HG03558 (cell line): Measurements from ENCODE around the gene SNRPD3.
"Not testable (repeated sequence)": the region's sequence is repeated elsewhere in the genome, so short reads cannot be mapped to it uniquely, and the experiment has no call there.

Experiments
- ATAC-seq: cut with Tn5 transposase; IDR thresholded peaks from one replicate; pipeline ENCODE4 v1.9.1; 2021; ENCODE audit warnings: moderate number of reproducible peaks; ENCODE audit not compliant: unreplicated experiment; ENCODE audit errors: extremely low read depth

SNRPD3 gene

GRCh38 chr22:24603770-24604629, 48.2 kb downstream of the SNRPD3 start:
- ATAC-seq = not testable (repeated sequence)

- ATAC-seq = not testable (repeated sequence)
Measured at GRCh38 chr22:24606340-24606739, 50.5 kb downstream of the SNRPD3 start.

- ATAC-seq = not testable (repeated sequence)
Measured at GRCh38 chr22:24607429-24607983, 51.7 kb downstream of the SNRPD3 start.

- not testable (repeated sequence) for ATAC-seq
Measured at GRCh38 chr22:24608327-24608726, 52.5 kb downstream of the SNRPD3 start.

- not testable (repeated sequence) for ATAC-seq
Measured at GRCh38 chr22:24609888-24610287, 54.1 kb downstream of the SNRPD3 start.

GRCh38 chr22:24614794-24615193, 59.0 kb downstream of the SNRPD3 start:
- ATAC-seq = not testable (repeated sequence)

GRCh38 chr22:24621244-24621643, 65.4 kb downstream of the SNRPD3 start:
- ATAC-seq = not testable (repeated sequence)

- ATAC-seq = not testable (repeated sequence)
Measured at GRCh38 chr22:24622596-24622995, 66.8 kb downstream of the SNRPD3 start.
